CD4-positive, alpha-beta T cell treated with Interleukin-12 subunit alpha and Interleukin-12 subunit beta, for 1 hour (primary cell): Measurements from ENCODE around the gene ALDH1A2.
"Not testable (repeated sequence)": the region's sequence is repeated elsewhere in the genome, so short reads cannot be mapped to it uniquely, and the experiment has no call there.

ENCODE experiments used
- DNase-seq: peaks from one replicate; pipeline ENCODE4 v3.0.0-alpha.2; 2020

The ALDH1A2 gene

DNA sequence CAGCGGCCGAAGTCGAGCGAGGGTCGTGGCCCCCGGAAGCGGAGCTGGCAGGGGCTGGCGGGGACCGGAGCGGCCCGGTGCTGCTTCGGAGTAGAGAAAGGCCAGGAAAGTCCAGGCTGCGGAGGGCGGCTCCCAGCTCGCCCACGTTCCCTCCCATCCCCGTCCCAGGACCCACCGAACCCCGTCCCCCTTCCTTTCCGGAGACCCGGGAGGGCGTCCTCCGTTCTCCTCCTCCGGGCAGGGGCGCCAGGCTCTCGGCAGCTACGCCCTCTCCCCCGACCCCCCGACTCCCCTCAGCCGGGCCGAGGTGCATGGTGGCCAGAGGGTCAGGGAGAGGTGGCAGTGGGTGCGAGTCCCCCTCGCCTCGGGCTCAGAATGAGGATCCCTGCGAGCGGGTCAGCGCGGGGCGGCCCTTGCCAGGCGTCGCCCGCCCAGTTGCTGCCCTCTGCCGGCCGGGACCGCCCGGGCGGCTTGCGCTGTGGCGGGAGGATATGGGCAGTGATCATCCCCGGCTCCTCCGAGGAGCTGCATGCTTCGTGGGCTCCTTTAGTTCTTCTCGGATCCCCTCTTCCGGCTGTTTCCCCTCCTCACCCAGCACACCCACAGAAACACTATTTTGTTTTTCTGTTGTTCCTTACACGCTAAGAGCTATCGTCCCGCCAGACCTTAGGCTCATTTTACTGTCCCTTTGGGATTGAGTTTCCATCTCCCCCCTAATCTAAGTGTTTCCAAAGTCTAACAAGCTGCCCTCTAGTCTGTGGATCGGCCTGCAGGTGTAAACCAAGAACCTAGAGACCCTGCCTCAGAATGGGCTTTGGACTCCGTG, 744 bp upstream of the ALDH1A2 start:
- DNase-seq = peak; percentile 22

DNA sequence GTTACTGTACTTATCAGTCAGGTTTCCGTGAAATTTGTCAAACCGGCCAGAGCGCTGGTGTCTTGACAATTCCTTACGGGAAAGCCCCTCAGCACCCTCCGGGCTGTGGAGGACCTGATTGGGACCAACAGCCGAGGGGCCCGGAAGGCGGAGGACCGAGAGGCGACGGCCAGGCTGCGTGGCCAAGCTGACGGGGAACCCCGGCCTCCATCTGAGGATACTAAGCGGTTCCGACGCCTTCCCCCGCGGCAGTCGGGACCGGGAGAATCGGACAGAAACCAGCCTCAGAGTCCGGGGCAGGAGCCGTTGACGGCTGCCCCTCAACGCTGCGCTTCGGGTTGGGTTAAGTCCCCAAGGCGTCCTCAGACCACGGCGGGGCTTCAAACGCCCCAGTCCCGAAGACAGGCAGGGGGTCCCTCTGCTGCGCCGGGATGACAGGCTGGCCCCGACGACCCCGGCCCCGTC, 499 bp downstream of the ALDH1A2 start:
- DNase-seq = no peak

DNA sequence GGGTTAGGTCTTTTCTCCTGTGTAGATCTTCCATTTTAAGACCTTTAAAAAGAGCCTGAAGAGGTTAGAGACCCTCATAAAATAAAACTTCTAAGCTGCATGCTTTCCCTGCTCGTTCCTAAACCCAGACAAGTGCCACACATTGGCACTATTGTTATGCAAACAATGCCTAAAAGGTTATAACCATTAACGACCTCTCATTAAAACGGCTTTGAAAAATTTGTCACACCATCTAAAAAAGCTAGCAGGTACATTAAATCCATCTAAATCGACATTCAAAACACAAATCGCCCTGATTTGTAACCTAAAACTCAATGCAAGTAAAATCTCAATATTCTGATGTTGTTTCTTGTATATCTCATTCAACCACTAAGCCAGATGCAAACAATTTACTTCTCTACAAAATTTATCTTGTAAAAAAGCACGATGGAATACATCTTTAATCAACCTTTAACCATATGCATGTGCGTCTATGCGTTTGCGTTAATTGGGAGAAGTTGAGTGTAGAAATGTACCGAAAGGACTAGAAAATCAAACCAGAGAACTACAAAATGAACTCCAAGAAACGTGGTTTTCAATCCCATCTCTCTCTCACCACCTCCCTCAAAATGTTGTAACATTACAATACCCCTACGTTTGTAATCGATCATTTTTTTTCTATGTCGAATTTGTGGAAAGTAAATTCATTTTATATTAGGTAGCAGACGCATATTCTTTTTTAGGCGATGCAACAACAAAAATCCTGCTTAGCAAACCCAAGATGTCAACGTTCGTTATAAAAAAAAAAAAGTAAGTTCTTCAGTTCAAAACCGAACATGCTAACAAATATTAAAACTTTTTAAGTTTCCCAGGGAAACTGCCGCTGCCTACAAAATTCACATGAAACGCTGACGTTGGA, 1.2 kb downstream of the ALDH1A2 start:
- DNase-seq = no peak

DNA sequence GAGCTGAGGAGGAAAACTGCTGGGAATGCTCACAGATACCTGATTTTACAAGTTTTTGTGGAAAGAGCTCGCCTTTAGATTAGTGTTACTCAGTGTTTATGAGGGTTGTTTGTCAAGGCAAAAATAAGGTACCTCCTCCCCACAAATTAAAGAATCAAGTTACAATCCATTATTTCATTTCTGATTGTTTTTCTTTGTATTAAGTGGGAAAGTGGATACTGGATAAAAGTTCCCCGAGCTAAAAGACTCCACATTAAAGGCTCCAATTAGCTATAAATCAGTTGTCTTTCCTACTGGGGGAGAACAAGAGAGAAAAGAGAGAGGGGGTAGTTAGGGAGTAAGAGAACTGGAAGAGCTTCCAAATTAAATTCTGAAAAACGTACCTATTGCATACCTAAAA, 1.9 kb downstream of the ALDH1A2 start:
- DNase-seq = no peak

DNA sequence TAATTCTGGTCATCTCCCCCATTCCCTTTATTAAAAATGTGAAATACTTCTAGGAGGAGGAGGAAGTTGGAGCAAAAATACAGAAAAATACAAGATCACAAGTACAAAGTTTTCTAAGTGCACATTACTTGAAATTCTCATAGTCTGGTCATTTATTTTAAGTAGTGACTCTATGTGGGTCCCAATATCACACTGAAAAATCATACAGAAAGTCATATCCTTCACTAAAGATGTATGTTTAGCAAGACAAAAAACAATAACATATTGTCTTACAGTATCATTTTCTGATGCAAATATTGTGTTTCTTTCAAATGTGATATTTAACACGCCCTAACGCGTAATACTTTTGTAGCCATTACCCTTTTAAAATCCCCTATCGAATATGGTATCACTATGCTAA, 2.5 kb downstream of the ALDH1A2 start:
- DNase-seq = no peak

DNA sequence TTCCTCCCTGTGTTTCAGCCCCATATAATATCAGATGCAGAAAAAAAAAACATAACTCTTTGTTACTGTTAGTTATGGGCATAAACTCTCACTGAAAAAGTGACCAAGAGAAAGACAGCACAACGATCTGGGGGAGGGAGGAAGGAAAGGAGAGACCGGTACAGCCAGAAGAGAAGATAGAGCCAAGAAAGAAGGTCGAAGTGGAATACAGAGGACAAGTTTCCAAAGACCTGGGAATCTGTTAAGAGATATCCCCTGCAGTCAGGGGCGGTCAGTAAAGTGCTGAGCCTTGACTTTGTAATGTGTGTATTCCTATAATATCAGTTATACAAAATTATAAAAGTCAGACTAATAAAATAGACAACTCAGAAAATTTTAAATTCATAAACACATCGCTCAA, 3.3 kb downstream of the ALDH1A2 start:
- DNase-seq = no peak

DNA sequence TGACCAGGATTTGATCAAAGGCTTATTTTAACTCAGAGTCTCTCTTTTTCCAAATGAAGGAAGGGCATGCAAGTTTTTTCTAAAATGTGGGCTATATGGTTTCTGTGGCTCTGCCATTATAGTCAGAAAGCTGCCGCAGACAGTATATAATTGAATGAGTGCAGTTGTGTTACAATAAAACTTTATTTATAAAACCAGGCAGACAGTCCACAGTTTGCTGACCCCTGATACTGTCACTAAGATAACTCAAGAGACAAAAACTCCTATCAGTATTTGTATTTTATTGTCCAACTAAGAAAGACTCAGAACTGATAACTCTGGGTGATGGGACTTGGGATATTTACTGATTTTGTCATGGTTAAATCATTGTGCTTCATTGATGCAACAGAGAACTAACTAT, 4.9 kb downstream of the ALDH1A2 start:
- no peak for DNase-seq

DNA sequence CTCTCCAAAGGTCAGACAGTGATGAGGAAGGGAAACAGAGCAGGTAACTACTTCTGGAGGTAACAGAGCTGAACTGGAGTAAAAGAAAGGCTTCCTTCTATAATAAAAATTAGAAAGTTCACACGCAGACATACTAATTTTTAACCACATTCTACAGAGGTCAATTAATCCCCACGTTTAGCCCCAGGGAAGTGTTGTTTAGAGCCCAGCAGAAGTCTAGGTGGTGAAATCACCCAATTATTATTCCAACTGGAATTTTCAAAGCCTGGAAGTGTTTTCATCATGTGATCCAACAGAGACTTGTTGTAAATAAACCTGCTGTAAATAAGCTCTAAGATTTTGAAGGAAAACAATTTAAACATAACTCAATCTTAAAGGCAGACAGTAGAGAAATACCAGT, 6.8 kb downstream of the ALDH1A2 start:
- DNase-seq = no peak

DNA sequence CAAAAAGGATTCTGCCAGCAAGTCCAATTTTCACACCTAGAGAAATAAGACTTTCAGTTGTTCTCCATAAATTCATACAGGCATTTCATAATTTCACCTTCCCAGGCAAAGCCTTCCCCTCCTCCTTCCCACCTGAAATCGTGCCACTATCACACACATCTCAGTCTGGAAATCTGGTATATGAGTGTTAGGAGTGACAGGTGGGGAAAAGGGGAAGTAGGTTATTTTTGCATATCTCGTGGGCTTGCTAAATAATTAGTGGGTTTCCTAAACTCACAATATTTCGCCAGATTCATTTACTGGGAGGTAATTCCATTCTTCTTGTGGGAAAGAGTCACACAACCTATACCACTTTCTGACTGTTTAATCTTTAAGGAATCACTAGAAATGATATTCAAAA, 7.4 kb downstream of the ALDH1A2 start:
- DNase-seq = no peak

DNA sequence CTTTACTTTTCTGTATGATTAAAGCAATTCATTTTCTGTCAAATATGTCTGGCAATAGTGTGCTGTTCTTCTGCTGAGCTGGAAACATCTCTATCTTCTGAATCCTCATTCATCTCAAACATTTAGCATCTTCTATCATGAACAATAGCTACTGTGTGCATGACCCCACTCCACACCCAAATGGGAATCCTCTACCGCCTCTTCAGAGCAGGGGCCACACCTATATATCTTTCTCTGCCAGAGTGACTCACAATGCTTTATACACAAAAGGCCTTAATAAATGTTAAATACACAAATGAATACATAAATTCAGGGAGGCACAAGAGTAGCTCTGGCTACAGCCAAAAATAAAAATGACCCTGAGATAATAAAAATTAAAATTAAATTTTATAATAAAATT, 8.0 kb downstream of the ALDH1A2 start:
- DNase-seq = no peak

DNA sequence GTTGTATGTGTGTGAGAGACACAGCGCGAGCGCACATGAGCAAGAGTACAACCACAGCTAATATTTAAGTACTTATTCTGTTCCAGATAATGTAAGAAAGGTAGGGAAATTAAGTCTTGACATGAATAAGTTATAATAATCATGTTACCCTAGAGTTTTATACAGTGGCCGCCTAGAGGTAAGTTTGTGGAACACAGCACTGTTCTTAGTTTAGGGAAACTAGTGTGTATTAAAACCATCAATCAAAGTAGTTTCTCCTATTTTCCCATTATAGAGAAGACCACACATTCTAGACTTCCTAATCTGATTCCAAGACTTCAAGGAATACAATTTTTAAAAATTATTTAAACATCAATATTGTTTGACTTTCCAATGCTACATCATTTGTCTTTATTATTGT, 9.5 kb downstream of the ALDH1A2 start:
- DNase-seq = no peak

DNA sequence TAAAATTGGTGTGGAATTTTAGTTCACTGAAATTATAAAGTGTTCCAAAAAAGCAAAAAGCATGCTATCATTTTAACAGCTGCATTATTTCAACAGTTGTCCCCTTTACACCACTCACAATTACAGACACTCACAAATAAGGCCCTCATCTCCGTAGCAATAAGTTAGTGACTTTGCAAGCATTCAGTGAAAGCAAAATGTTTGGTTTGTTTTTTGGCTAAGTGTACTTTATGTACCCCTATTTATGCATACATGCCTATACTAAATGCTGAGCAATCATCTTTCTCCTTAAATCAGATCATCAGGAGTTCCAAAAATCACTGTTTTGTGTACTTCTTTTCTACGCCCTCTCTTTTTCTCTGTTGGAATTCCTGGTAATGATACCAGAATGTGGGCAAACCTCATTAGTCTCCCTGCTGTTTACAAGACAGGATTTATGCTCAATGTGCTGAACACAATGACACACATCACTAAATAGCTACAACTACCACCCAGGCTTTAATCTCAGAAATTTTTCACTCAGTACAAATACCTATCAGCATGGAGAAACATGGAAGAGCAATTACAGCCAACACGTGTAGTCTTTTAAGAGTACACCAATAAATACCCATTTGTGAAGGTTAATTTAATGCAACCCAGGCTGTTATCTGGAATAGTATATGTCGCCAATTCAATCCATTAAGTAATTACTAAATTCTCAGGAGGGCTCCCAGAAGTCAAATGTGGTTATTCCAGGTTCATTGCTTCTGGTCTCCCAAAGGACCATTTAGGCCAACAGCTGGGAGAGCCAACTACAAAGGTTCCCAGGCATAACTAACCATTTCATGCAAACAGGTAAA, 12.0 kb downstream of the ALDH1A2 start:
- DNase-seq = no peak

DNA sequence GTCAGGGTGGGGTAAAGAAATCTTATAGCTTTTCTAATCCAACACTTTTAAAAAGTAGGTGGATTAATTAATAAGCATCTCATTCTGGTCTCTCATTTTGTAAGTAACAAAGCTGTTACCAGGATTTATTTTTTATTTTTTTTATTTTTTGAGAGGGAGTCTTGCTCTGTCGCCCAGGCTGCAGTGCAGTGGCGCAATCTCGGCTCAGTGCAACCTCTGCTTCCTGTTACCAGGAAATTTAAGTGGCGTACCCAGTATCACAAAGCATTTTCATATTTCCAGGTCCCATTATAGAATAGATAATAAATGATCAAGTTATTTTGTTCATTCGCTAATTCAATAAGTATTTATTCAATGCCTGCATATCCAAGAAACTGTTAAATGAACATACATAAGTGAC, 13.2 kb downstream of the ALDH1A2 start:
- no peak for DNase-seq

DNA sequence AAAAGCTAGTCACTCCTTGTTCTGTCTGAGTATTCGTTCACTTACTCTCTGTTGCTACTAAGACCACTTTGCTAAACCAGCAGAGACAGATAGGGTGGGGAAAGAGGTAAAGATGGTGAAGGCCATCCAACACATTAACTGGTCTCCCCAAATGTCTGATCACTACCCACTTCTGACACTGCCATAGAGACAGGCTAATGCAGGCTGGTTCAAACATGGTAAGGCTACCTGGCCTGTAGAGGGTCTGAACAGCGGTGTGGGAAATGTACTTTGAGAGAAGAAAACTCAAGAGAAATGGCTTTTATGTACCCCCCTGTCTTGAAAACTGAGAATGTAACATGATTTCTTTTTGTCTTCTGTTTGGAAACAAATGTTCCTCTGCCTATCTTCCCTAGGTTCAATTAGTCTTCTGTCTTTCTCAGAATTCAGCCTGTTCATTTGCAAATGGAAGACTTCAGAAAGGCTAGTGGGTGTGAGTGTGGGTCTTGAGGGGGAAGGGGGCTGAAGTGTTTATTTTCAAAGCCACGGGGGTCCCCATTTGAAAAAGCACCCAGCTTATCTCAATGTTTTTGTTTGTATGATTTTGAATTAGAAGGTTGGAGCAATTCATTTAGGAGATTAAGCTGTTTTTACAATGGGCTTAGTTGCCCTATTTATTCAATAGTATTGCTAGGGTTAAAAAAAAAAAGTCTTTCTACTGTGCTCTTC, 15.8 kb downstream of the ALDH1A2 start:
- DNase-seq = no peak

DNA sequence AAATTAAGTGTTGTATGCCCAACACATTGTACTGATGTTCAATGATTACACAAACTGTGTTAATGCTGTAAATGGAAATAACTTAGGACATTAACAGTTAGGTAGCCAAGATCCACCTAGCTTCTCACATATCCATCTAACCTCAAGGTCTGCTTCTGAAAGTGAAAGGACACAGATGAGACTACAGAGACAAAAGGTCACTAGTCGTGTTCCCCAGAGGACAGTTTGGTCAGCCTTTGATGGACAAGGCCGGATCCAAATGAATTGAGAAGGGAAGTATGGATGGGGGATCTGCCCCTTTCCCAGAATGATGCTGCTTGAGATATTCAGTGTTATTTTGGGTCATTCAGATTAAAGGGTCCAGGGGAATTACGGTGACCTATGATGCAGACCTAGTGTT, 17.2 kb downstream of the ALDH1A2 start:
- DNase-seq = no peak

DNA sequence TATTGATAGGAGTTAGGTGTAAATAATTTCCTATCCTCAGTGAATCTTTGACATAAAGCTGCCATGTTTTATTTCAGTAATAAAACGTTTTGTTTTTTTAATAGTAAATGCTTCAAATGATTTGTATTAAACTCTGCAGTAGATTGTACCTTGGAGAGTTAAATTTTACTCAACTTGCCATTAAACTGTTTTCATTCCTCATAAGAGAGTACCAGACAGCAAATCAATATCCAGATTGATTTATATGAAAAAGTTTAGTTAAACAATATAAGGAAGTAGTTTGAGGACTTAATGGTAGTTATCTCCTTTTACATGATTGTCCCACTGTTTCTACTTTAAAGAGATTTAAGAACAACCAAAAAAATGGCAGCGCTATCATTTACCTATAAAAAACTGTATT, 18.4 kb downstream of the ALDH1A2 start:
- no peak for DNase-seq

DNA sequence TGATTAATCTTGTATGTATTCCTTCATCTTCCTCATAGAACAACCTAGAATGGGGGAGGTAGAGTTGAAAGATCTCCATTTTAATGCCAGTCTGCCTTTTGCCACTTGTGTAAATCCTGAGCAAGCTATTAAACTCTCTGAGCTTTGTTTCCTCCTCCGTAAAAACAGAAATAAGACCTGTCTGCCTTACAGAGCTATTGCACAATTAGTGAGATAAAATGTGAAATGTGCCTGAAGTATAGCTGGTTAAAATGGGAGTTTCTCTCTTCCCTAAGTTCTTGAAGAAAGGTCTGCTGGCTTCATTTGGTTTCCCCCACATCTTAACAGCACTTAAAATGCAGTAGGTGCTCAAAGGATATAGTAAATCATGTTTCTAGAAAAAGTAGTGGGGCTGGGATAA, 19.0 kb downstream of the ALDH1A2 start:
- no peak for DNase-seq

DNA sequence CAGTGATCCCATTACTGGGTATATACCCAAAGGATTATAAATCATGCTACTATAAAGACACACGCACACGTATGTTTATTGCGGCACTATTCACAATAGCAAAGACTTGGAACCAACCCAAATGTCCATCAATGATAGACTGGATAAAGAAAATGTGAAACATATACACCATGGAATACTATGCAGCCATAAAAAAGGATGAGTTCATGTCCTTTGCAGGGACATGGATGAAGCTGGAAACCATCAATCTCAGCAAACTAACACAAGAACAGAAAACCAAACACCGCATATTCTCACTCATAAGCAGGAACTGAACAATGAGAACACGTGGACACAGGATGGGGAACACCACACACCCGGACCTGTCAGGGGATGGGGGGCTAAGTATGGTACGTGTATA, 20.1 kb downstream of the ALDH1A2 start:
- DNase-seq = not testable (repeated sequence)

DNA sequence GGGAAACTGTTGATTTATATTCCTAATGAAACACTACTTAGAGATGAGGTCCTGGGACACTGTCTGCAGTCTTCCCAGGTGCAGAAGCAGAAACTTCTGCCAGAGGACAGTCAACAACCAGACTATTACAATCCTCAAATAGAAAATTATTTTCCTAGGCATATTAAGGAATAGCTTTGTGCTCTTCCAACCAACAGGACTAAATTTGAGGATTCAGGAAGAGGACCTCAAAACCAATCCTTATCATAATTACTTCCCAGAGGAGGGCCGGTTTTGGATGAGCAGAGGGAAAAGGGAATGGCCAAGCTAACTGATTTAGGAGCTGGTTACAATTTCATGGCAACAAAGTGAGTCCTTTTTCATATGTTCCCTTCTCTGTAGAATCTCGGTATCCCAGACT, 21.0 kb downstream of the ALDH1A2 start:
- DNase-seq = no peak

DNA sequence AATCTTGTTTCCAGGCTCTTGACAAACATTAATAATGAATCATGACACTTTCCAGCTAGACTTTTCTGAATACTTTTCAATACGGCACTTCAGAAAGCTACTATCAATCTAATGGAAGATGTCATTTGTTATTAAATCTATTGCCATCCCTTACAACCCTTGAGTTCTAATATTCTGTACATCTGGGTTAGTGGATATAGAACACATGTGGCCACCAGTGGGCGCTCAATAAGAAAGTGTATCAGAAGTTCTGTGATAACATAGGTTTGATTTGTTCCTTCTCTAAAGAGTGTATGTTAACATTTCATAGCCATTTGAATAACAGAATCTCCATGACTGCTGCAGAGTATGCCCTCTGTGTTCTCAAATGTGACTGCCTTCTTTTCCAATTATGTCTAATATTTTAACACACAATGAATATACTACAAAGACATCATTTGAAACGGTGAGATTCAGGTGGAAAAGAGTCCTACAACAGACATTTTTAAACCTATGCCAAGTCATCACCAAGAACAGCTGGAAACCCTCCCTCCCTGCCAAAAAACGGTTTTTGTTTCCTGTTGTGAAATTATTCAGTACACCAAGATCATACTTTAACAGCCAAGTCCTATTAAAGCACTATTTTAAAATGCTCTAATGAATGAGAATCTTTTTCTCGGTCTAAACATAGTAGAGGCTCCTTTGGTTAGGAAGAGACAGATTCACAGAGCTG, 22.2 kb downstream of the ALDH1A2 start:
- peak; percentile 26 for DNase-seq

DNA sequence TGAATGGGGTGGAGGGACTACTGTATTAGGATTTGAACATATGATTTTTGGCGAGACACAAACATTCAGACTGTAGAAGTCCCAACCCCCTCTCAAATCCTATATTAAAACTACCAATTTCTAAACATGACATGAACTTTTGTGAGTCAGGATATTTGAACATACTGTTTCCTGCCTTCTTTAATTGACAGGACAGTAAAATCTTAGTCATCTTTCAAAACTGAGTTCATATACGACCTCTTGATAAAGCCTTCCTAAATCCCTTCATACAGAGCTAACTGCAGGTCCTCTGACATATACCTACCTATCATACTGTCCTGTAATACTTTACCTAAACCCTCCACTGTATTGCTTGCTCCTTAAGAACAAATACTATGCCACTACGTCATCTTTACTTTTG, 23.5 kb downstream of the ALDH1A2 start:
- DNase-seq = no peak

DNA sequence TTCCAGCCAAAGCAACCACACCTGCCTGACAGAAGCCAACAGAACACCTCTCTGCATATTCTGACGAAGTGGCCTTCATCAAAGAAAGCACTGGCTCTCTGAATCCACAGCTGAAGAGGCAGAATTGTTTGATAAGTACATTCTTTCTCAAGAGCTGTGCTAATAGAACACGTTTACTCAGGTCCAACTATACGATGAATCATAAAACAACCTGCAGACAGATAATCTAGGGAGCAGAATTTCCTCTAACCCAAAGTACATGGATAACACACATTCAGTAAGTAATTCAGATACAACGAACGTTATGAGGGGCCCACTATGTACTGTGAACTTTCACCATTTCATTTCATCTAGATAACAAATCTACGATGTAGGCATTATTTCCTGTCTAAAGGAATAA, 25.4 kb downstream of the ALDH1A2 start:
- no peak for DNase-seq
